Activated naive CD8-positive, alpha-beta T cell treated with anti-CD3 and anti-CD28 coated beads, Interleukin-2, amount 10 ng/mL, durations not matched to agents 7 days and 5 days (primary cell): ENCODE results near the gene IL23A. TPM values are rescaled to one million over a fixed set of nuclear protein-coding genes. Genes with fewer than 3 reads are reported as not detected.
"Not testable (repeated sequence)": the region's sequence is repeated elsewhere in the genome, so short reads cannot be mapped to it uniquely, and the experiment has no call there.

Source experiments
- ATAC-seq: fragments of 150-1000 bp; cut with Tn5 transposase; one replicate; pipeline ENCODE4 v1.10.0; 2021; ENCODE audit warnings: low read depth, moderate library complexity
- POLR2A ChIA-PET: fragments of 350-600 bp; sonication (Branson Sonifier 250); formaldehyde crosslinking; loops from one replicate; lab custom pipeline; 2021; ENCODE audit warnings: antibody characterized with exemption; lab: Charles Lee
- DNase-seq: peaks from one replicate; pipeline ENCODE4 v3.0.0; 2021
- H3K27ac Mint-ChIP-seq: one replicate; pipeline ENCODE4 v1.8.0; 2022; ENCODE audit warnings: mild to moderate bottlenecking, mixed read lengths
- H3K27me3 Mint-ChIP-seq: one replicate; pipeline ENCODE4 v1.8.0; 2022; ENCODE audit warnings: mild to moderate bottlenecking, moderate library complexity, mixed read lengths
- H3K36me3 Mint-ChIP-seq: one replicate; pipeline ENCODE4 v1.8.0; 2021; ENCODE audit warnings: mild to moderate bottlenecking, mixed read lengths
- H3K4me1 Mint-ChIP-seq: one replicate; pipeline ENCODE4 v1.8.0; 2021; ENCODE audit warnings: mixed read lengths
- H3K4me3 Mint-ChIP-seq: one replicate; pipeline ENCODE4 v1.8.0; 2022; ENCODE audit warnings: mild to moderate bottlenecking, moderate library complexity, mixed read lengths
- H3K9me3 Mint-ChIP-seq: one replicate; pipeline ENCODE4 v1.8.0; 2021; ENCODE audit warnings: mixed read lengths
- total RNA-seq, 2 experiments: library from RNA; stranded (reverse); gene quantifications; one replicate each; pipeline ENCODE4 v1.2.3, GENCODE V29; 2021

The IL23A gene
- total RNA-seq, 2 experiments from 2014 or later: 10.2 to 10.9 TPM

DNA sequence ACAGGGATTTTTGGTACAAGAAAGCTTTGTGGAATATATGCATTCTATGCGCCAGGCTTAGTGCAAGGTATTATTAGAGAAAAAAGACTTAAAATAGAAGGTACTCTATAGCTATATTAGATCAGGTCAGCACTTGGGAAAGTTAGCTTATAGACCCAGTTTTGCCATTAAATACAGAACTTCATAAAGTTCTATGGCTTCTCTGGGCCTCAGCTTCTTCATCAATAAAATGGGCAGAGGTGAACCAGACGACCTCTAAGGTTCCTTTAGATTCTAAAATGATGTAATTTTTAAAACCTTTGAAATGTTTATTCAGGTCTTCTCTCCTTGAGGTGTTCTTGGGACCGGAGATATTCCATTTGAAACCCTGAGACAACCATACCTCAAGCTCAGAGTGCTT, 30.0 kb upstream of the IL23A start:
- no peak for DNase-seq
- H3K36me3 Mint-ChIP-seq: peaks cover 8% of the 10 kb centered on the region
- H3K27me3 Mint-ChIP-seq: no peaks in the 10 kb centered on the region
- H3K9me3 Mint-ChIP-seq: no peaks in the 10 kb centered on the region
- POLR2A ChIA-PET: interaction anchor here (0.7 to 1.7 kb wide), 2 partner anchors 10 to 51 kb away, joined by 3 to 4 read pairs; no protein-coding TSS in a partner anchor
- H3K27ac Mint-ChIP-seq: no peak overlapping the region
- no peak overlapping the region for H3K4me3 Mint-ChIP-seq
- no peak for ATAC-seq
- no peaks in the 10 kb centered on the region for H3K4me1 Mint-ChIP-seq

DNA sequence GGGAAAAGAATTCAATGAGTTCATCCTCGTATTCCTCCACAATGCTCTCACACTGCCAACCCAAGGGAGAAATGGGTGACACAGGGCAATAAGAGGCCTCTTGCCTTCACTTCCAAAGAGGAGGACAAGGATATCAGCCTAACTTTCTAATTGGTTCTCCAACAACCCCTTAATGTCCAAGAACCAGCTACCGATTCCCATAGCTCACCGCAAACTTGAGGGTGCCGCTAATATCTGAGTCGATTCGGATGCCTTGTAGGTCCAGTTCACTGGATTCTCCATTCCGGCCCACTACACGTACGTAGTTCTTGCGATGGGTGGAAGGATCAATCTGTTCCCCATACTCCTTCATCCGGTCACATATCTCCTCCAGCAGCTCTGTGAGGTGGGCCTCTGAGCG, 27.7 kb upstream of the IL23A start:
- H3K4me3 Mint-ChIP-seq: no peak overlapping the region
- H3K4me1 Mint-ChIP-seq: peaks cover 7% of the 10 kb centered on the region
- H3K9me3 Mint-ChIP-seq: no peaks in the 10 kb centered on the region
- H3K27ac Mint-ChIP-seq: peak overlapping the region; percentile 39
- no peak for DNase-seq
- no peaks in the 10 kb centered on the region for H3K27me3 Mint-ChIP-seq
- H3K36me3 Mint-ChIP-seq: peaks cover 8% of the 10 kb centered on the region
- POLR2A ChIA-PET: interaction anchor here (0.6 to 1.7 kb wide), 3 partner anchors 9 to 49 kb away, joined by 3 to 8 read pairs (median 5); partner anchors contain the start of gene STAT2
- no peak for ATAC-seq

DNA sequence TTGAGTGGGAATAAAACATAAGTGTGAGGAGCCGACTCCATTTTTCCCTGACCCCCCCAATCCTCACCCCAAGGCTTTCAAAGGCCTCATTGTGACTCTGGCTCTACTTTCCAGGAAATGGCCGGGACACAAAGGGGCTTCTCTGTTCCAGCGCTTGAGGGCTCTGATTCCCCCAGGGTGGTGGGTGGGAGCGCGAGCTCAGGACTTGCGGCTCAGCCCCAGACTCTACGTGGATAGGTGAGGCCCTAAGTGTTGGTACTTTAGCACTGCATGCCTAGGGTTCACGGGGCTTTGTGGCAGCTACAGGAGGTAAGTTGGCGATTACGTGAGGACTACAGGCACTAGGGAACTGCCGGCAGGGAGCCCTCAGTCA, 23.4 kb upstream of the IL23A start:
- POLR2A ChIA-PET: interaction anchor here (0.6 to 4.0 kb wide), 18 partner anchors 10 to 198 kb away, joined by 3 to 52 read pairs (median 4); partner anchors contain the start of genes IL23A, MYL6, PAN2 and SMARCC2
- ATAC-seq (no peak), DNase-seq (no peak)
- H3K27me3 Mint-ChIP-seq: no peaks in the 10 kb centered on the region
- peak overlapping the region; percentile 97 for H3K4me3 Mint-ChIP-seq
- peaks cover 13% of the 10 kb centered on the region for H3K36me3 Mint-ChIP-seq
- no peaks in the 10 kb centered on the region for H3K9me3 Mint-ChIP-seq
- H3K4me1 Mint-ChIP-seq: peaks cover 9% of the 10 kb centered on the region
- peak overlapping the region; percentile 97 for H3K27ac Mint-ChIP-seq

DNA sequence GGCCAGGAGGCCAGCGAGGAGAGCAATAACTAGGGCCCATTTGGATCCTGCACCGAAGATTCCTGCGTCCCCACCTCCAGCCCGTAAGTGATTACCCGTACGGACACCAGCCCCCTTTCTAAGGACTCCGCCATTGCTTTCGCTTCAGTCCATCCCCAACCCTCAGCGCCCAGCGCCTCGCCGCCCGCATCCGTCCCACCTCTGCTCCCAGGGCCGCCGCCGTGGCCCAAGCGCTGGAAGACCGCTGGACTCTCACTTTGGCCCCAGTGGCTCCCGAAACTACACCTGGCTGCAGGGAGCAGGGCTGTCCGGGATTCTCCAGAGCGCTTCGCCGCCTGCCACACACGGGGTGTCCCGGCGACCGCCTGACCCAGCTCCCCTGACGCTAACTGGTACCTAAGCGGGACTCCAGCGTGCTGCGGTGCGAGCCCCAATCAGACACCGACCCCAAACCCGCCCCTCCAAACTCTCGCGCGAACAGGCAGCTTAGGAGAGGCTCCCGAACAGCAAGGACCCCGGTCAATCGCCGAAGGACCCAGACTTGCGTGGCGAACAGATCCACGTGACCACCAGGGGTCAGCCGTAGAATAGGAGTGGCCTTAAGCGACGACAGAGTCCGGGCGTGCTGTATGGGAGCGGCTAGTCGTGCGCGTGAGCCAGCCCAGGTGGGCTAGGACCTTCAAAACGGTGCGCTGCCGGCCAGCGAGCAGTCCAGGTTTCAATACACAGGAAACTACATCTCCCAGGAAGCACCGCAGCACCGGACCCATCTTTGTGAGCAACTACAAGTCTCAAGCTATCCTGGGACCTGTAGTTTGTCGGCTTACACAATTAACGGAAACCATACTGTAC, 22.8 kb upstream of the IL23A start, which contains the start of gene CNPY2:
CNPY2 (minus strand) TSS at position 367 of the 852 bp plus-strand sequence. CDS start 771 bp downstream, outside the sequence.
- ATAC-seq: peak; percentile 93
- POLR2A ChIA-PET: interaction anchor here (0.6 to 4.0 kb wide), 29 partner anchors 10 to 1429 kb away, joined by 3 to 52 read pairs (median 3); partner anchors contain the start of genes IL23A, MYL6, PAN2 and RNF41

DNA sequence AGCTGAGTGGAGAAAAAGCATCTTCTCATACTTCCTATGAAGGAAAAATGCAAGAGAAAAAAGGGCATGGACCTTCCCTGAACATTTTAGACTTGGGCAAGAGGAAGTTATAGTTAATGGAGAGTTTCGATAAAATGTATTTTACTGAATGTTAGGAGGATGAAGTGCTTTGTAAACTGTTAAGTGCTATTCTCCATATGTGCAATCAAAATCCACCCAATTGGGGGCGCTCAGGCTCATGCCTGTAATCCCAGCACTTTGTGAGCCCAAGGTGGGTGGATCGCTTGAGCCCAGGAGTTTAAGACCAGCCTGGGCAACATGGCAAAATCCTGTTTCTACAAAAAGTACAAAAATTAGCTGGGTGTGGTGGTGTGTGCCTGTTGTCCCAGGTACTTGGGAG, 21.0 kb upstream of the IL23A start:
- Mint-ChIP-seq H3K36me3 (peaks cover 13% of the 10 kb centered on the region), H3K4me1 (peaks cover 9% of the 10 kb centered on the region), H3K4me3 (no peak overlapping the region), H3K27me3 (no peaks in the 10 kb centered on the region), H3K27ac (no peak overlapping the region), H3K9me3 (no peaks in the 10 kb centered on the region)
- DNase-seq (no peak), ATAC-seq (no peak)
- POLR2A ChIA-PET: interaction anchor here (4.0 kb wide), 1 partner anchor 42 kb away, joined by 52 read pairs; the partner anchor contains the start of gene STAT2

More for the DNA sequence above, 22.8 kb upstream of the IL23A start, which contains the start of gene CNPY2:
- no peaks in the 10 kb centered on the region for H3K27me3 Mint-ChIP-seq
- peaks cover 13% of the 10 kb centered on the region for H3K36me3 Mint-ChIP-seq
- H3K9me3 Mint-ChIP-seq: no peaks in the 10 kb centered on the region
- peak within 1 kb of the TSS; percentile 97 for H3K27ac Mint-ChIP-seq
- peak within 1 kb of the TSS; percentile 97 for H3K4me3 Mint-ChIP-seq
- peak; percentile 91 for DNase-seq
- H3K4me1 Mint-ChIP-seq: peaks cover 9% of the 10 kb centered on the region

DNA sequence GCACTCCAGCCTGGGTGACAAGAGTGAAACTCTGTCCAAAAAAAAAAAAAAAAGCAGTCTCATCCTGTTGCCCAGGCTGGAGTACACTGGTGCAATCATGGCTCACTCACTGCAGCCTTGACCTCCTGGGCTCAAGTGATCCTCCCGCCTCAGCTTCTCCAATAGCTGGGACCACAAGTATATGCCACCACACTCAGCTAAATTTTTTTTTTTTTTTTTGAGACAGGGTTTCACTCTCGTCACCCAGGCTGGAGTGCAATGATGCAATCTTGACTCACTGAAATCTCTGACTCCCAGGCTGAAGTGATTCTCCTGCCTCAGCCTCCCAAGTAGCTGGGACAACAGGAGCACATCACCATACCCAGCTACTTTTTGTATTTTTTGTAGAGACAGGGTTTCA, 17.7 kb upstream of the IL23A start:
- no peak for ATAC-seq
- peaks cover 20% of the 10 kb centered on the region for H3K36me3 Mint-ChIP-seq
- POLR2A ChIA-PET: interaction anchor here (0.7 to 1.5 kb wide), 7 partner anchors 12 to 317 kb away, joined by 3 to 6 read pairs (median 4); partner anchors contain the start of genes COQ10A and STAT2

DNA sequence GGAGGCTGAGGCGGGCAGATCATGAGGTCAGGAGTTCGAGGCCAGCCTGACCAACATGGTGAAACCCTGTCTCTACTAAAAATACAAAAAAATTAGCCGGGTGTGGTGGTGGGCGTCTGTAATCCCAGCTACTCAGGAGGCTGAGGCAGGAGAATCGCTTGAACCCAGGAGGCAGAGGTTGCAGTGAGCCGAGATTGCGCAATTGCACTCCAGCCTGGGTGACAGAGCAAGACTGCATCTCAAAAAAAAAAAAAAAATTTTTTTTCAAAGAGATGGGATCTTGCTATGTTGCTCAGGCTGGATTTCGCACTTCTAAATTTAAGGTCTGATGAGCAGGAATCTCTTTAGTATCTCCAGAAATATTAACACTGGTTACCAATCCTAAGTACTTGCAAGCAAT, 17.1 kb upstream of the IL23A start:
- H3K4me3 Mint-ChIP-seq, ATAC-seq, H3K27me3 Mint-ChIP-seq, DNase-seq, H3K4me1 Mint-ChIP-seq, H3K9me3 Mint-ChIP-seq, H3K27ac Mint-ChIP-seq: not testable (repeated sequence)
- peaks cover 20% of the 10 kb centered on the region for H3K36me3 Mint-ChIP-seq
- POLR2A ChIA-PET: interaction anchor here (0.7 to 1.5 kb wide), 4 partner anchors 11 to 317 kb away, joined by 3 to 4 read pairs (median 4); partner anchors contain the start of gene COQ10A

More for the DNA sequence above, 17.7 kb upstream of the IL23A start:
- Mint-ChIP-seq H3K27ac (no peak overlapping the region), H3K27me3 (no peaks in the 10 kb centered on the region), H3K9me3 (no peaks in the 10 kb centered on the region), H3K4me1 (peaks cover 9% of the 10 kb centered on the region), H3K4me3 (no peak overlapping the region)
- DNase-seq: no peak

DNA sequence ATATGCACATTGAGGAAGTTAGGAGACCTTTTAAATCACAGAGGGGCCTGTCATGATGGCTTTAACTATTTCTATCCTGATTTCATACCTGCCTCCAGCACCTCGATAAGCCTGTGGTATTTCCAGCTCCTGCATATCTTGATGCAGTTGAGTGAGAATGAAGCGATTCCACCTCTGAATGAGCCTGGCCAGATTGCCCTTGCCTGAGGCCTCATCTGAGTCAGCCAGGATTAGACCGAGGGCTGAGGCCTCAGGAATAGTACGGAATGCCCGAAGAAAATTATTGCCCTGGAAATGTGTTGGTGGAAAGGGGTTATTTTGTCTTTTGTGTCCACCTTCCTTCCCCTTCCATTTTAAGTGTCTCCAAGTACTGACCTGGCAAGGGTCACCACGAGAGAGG, 14.5 kb upstream of the IL23A start:
- Mint-ChIP-seq H3K4me1 (peaks cover 10% of the 10 kb centered on the region), H3K36me3 (peaks cover 21% of the 10 kb centered on the region), H3K4me3 (no peak overlapping the region), H3K27me3 (no peaks in the 10 kb centered on the region), H3K9me3 (no peaks in the 10 kb centered on the region), H3K27ac (no peak overlapping the region)
- ATAC-seq (no peak), DNase-seq (no peak)
- POLR2A ChIA-PET: interaction anchor here (0.9 to 1.3 kb wide), 2 partner anchors 15 to 36 kb away, joined by 3 read pairs; partner anchors contain the start of genes IL23A and STAT2

DNA sequence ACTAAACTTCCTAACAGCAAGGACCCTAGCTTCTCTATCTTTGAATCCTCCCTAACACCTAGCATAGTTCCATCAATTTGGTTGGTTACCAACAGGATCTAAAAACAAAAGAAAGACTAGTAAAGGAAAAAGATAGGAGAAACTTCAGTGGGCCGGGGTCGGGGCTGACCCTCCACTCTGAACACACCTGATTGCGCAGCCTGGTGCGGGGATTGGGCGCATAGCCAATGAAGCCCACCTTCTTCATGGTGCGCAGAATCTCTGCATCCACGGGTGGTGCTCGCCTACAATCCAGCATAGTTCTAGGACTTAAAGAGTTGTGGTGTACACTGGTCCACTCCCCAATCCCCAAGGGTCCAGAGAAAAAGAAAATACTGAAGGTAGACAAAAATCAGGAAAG, 12.6 kb upstream of the IL23A start:
- ATAC-seq: no peak
- Mint-ChIP-seq H3K4me1 (peaks cover 10% of the 10 kb centered on the region), H3K27me3 (no peaks in the 10 kb centered on the region), H3K4me3 (no peak overlapping the region), H3K36me3 (peaks cover 15% of the 10 kb centered on the region), H3K9me3 (no peaks in the 10 kb centered on the region), H3K27ac (no peak overlapping the region)
- POLR2A ChIA-PET: interaction anchor here (0.6 to 0.8 kb wide), 2 partner anchors 10 to 1968 kb away, joined by 3 read pairs; partner anchors contain the start of gene CNPY2
- DNase-seq: no peak

DNA sequence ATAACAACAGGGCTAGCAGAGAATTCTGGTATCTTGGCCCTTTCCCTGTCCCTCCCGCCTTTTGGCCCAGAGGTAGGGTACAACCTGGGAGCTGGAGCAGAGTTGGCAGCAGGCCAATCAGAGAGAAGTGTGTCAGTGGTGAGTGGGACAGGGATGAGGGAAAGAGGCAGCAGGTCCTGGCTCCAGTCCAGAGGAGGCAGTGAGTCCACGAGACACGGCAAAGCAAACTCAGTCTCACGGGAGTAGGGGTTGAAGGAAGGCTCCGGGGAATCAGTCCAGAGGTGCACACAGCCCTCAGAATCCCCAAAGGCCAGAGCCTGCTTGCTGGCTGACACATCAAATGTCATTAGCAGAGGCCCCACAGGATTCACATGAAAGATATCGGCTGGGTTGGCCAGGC, 12.2 kb upstream of the IL23A start:
- DNase-seq (no peak), ATAC-seq (no peak)
- H3K9me3 Mint-ChIP-seq: no peaks in the 10 kb centered on the region
- POLR2A ChIA-PET: no interaction called here
- no peak overlapping the region for H3K27ac Mint-ChIP-seq
- H3K4me1 Mint-ChIP-seq: peaks cover 12% of the 10 kb centered on the region
- H3K36me3 Mint-ChIP-seq: peaks cover 17% of the 10 kb centered on the region
- H3K27me3 Mint-ChIP-seq: no peaks in the 10 kb centered on the region
- H3K4me3 Mint-ChIP-seq: no peak overlapping the region

DNA sequence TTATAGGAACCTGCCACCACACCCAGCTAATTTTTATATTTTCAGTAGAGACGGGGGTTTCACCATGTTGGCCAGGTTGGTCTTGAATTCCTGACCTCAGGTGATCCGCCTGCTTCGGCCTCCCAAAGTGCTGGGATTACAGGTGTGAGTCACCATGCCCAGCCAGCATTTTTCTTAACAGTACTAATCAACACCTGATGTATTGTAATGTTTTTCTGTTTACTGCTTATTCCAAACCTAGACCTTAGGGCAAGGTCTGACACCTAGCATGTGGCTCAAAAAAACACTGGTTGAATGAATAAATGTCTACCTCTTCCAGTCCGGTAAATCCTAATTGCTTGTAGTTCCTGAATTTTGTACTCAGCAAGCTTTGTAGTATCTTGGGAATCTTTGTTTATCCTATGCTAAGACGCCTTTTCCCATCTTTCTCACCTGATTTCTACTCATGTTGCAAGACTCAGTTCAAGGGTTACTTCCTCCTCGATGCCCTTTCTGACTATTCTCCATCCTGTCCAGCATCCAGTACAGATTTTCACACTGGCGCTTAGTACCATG, 7.7 kb upstream of the IL23A start:
- no peak for DNase-seq
- POLR2A ChIA-PET: interaction anchor here (2.1 kb wide), 1 partner anchor 29 kb away, joined by 4 read pairs; the partner anchor contains the start of gene STAT2
- Mint-ChIP-seq H3K4me1 (peaks cover 16% of the 10 kb centered on the region), H3K27me3 (no peaks in the 10 kb centered on the region), H3K4me3 (no peak overlapping the region), H3K27ac (peak overlapping the region; percentile 17), H3K36me3 (peaks cover 9% of the 10 kb centered on the region), H3K9me3 (no peaks in the 10 kb centered on the region)
- ATAC-seq: no peak

DNA sequence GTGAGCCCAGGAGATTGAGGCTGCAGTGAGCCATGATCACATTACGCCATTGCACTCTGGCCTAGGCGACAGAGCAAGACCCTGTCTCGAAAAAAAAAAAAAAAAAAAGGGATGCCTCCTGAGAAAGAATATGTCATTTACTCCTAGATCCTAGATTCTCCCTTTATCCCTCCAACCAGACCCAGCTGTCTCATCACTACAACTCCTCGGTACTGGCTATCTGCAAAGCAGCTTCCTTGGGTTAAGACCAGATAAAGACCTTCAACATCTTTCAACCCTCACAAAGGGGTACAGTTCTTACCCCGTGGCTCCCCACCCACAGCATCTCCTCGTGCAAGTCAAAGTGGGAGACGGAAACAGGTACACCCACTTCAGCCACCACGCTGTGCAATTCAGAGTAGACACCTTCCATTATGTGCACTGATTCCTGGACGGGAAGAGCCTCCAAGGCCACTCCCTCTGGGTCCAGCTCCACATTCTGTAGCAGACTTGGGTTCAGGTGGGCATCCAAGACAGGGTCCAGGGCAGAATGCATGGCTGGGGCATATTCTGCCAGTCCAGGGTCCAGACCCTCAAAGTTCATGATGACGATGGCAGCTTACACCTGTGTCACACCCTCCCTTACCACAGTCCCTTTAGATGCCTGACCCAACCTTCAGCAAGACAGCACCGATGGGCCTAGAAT, 6.0 kb upstream of the IL23A start:
- POLR2A ChIA-PET: interaction anchor here (0.8 to 5.0 kb wide), 8 partner anchors 11 to 33 kb away, joined by 3 to 40 read pairs (median 8); partner anchors contain the start of genes CNPY2, CS and STAT2
- H3K4me1 Mint-ChIP-seq: peaks cover 23% of the 10 kb centered on the region
- peak overlapping the region; percentile 92 for H3K4me3 Mint-ChIP-seq
- H3K36me3 Mint-ChIP-seq: peaks cover 5% of the 10 kb centered on the region
- H3K9me3 Mint-ChIP-seq: no peaks in the 10 kb centered on the region
- ATAC-seq: no peak
- H3K27me3 Mint-ChIP-seq: no peaks in the 10 kb centered on the region
- DNase-seq: no peak
- peak overlapping the region; percentile 94 for H3K27ac Mint-ChIP-seq
